CD4-positive, alpha-beta T cell treated with Interleukin-6 for 4 hours (primary cell): Measurements from ENCODE around the gene SMARCAL1.

Experiments used
- DNase-seq: peaks from one replicate; pipeline ENCODE4 v3.0.0-alpha.2; 2020; ENCODE audit warnings: mixed read lengths

Gene SMARCAL1

DNA sequence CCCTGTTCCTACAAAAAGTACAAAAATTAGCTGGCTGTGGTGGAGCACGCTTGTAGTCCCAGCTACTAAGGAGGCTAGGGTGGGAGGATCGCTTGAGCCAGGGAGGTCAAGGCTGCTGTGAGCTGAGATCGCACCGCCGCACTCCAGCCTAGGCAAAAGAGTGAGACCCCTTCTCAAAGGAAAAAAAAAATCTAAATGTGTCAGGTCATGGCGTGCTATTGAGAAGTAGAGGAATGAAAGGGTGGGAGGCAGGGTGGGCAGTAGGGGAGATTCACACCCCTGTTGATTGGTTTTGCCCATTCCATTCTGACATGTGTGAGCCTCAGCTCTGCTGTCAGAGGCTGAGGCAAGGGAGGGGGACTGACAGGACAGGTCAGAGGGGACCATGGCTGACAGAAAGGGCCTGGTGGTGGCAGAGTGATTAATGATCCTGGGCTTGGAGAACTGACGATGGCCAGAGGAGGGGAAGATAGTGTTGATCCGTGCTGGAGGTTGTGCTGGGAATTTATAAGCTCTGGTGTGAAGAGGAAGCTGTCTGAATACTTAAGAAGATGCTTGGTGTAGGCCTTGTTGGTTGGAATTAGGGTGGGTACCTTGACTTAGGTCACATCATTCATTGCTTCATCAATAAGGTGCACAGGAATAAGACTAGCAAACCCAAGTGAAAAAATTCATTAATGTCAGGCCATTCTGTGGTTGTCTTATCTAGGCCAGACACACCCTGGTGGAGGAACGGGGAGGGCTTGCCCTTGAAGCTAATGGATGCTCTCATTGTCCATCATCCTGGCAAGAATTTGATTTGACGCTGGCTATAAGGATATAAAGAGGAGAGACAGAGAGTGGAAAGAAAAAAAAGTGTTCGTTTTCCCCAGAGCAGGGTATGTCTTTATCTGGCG lies 19.1 kb upstream of the SMARCAL1 start:
- DNase-seq: no peak

DNA sequence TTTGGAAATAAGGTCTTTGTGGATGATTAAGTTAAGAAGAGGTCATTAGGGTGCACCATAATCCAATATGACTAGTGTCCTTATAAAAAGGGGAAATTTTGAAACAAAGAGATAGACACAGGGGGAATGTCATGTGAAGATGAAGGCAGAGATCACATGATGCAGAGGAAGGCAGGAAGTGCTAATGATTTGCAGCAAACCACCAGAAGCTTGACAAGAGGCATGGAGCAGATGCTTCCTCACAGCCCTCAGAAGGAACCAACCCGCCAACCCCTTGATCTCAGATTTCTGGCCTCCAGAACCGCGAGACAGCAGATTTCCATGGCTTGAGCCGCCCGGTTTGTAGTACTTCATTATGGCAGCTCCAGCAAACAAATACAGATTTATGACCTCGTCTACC lies 17.4 kb upstream of the SMARCAL1 start:
- no peak for DNase-seq

DNA sequence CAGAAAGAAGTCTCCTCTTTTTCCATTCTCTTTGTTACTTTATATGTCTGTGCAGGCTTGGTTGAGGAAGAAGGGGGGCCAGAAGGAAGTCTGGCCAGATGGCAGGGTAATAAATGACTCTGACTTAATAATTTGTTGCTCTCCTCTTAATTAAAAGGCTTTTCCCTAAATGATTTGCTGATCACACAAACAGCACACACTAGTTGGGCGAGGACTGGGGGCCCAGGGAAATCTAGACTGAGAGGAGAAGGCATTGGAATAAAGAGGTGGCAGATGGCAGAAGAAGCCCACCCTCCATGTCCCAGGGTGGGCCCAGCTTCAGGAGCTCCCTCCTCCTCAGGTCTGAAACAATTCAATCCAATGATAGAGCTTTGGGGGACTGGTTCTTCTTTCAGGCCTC lies 12.7 kb upstream of the SMARCAL1 start:
- no peak for DNase-seq

DNA sequence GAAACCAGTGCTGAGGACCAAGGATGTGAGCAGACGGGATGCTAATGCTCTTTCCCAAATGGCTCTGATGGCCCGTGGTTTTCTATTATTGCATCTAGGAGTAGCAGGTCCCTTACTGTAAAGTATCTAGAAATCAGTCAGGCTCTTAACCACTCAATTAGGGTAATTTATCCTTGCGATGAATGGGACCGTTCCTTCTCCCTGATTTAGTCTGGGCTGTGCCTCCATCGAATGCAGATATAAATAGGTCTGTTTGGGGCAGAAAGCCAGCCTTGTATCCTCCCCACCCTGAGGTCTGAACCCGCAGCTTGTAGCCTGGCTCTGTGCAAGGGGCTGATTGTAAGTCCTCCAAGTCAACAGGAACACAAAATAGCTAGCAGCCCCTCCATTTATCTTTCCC lies 9.5 kb upstream of the SMARCAL1 start:
- no peak for DNase-seq

GRCh38 chr2:216404010-216404618 lies 8.2 kb upstream of the SMARCAL1 start:
- DNase-seq: peak; percentile 59

- no peak for DNase-seq
Observed at GRCh38 chr2:216405588-216405987, 6.7 kb upstream of the SMARCAL1 start.

GRCh38 chr2:216406826-216407225 lies 5.5 kb upstream of the SMARCAL1 start:
- DNase-seq: no peak

DNA sequence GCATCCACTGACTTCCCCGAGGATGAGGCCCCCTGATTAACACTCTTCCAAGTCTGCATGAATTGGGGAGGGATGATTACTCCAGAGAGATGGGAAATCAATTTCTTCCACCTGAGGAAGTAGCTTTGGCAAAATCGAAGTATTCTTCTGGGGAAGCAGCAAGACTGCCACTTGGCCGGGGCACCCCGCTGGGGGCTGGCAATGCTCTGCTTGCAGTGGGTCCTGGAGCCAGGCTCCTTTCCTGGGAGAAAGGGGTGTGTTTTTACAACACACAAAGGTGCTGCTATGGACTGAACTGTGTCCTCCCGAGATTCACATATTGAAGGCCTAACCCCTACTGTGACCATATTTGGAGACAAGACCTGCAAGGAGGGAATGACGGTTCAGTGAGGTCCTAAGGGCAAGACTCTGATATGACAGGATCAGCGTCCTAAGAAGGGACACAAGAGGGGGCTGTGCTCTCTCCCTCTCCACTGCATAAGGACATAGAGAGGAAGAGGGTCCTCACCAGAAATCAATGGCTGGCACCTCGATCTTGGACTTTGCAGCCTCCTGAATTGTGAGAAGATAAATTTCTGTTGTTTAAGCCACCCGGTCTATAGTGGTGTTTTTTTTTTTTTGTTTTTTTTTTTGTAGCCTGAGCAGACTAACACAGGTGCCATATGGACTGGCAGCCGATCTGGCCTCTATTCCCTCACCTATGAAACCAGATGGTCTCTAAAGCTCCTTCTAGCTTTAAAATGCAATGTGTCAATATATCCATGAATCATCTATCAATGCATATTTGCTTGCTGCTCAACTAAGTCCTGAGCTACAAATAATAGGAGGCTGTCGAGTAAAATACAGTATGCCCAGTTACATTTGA lies 3.6 kb upstream of the SMARCAL1 start:
- no peak for DNase-seq

GRCh38 chr2:216410550-216410949 lies 1.7 kb upstream of the SMARCAL1 start:
- no peak for DNase-seq

- DNase-seq: no peak
Observed at GRCh38 chr2:216413882-216414281, 1.6 kb downstream of the SMARCAL1 start.

GRCh38 chr2:216414772-216415319 lies 2.6 kb downstream of the SMARCAL1 start:
- no peak for DNase-seq

DNA sequence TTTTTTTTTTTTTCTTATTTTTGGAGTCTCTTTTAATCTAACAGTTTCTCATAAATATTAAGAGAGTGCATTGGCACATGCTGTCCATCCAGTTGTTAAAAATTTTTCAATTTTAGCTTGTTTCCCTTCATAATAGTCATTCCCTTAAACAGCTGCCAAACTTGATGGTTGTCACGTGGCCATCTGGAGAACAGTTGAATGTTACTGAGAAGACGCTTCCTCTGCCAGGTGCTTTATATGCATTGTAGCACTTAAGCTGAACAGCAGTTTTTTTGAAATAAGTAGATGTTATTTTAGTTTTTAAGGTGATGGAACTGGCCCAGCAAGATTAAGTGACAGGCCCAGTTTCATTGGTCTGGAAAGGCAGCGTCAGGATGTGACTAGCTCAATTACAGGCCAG lies 3.3 kb downstream of the SMARCAL1 start:
- no peak for DNase-seq

GRCh38 chr2:216416571-216417307 lies 4.5 kb downstream of the SMARCAL1 start:
- DNase-seq: no peak

DNA sequence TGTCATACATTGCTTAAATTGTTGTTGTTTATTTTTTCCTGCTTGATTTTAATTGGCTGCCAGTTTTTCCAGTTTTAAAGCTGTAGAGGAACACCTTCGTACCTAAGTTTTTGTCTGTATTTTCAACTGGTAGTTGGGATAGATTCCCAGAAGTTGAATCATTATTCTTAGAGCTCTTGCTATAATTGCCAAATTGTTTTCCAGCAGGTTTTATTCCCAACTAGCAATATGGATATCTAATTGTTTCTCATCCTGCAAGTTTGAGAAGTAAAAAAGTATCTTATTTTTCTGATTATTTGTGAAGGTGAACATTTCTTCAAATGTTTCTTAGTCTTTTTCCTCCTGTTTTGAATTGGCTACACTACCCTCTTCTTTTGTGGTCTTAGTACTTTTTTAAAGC lies 6.7 kb downstream of the SMARCAL1 start:
- no peak for DNase-seq

DNA sequence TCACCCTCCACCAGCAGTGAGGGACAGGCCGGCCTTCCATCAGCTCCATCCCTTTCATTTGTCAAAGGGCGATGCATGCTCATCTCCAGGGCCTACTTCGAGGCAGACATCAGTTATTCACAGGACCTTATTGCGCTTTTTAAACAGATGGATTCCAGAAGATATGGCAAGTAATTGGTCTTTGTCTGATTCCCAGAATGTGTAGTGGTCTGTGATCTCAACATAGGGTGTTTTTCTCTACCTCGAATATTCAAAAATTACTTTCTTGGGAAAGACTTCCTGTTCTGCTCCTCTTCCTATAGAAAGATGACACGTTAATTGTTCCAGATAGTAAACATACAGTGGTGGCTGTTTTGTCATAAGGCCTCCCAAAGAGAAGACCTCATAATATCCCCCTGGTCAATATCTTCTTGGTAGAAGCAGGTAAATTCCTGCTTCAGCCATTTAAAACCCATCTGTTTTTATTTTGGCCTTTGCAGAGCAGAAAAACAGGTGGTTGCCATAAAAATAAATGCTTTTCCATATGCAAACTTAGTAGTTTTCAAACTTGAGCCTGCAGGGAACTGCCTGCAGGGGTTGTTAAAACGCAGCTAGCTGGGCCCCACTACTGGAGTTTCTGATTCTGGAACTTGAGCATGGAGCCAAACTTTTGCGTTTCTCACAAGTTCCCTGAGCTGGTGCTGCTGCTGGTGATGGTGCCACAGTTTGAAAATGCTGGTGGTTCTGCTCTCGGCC lies 8.2 kb downstream of the SMARCAL1 start:
- no peak for DNase-seq

DNA sequence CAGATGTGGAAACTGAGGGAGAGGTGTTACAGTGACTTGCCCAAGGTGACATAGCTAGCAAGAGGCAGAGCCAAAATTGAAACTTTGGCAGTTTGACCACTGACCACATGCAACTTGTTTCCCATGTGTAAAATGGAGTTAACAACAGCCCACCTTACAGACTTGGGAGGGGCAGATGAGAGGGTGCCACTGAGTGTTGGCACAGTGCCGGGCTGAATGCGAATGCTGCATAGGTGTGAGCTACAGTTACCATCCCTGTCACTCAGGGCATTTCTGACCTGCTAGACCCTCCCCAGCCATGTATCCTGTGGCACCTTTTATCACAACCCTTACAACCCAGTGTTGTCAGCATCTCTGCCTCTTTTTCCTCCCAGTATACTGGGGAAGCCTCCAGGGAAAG lies 10.8 kb downstream of the SMARCAL1 start:
- DNase-seq: no peak

DNA sequence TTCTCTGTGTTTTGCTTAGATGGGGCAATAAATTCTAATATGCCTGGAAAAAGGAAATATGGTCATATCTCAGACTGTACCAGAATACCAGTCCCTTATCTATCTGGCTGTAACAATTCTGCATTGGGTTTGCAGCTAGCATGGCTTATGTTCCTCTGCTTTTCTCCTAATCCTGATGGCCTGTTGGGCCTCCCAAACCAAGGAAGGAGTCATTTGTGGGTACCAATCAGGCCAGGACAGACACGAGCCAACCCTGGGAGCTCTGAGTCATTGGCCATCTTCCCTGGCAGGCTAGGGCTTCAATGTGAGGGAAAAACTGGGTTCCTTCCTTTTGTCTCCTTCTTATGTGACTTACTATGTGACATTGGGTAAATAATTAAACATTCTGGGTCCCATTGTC lies 12.0 kb downstream of the SMARCAL1 start:
- no peak for DNase-seq

DNA sequence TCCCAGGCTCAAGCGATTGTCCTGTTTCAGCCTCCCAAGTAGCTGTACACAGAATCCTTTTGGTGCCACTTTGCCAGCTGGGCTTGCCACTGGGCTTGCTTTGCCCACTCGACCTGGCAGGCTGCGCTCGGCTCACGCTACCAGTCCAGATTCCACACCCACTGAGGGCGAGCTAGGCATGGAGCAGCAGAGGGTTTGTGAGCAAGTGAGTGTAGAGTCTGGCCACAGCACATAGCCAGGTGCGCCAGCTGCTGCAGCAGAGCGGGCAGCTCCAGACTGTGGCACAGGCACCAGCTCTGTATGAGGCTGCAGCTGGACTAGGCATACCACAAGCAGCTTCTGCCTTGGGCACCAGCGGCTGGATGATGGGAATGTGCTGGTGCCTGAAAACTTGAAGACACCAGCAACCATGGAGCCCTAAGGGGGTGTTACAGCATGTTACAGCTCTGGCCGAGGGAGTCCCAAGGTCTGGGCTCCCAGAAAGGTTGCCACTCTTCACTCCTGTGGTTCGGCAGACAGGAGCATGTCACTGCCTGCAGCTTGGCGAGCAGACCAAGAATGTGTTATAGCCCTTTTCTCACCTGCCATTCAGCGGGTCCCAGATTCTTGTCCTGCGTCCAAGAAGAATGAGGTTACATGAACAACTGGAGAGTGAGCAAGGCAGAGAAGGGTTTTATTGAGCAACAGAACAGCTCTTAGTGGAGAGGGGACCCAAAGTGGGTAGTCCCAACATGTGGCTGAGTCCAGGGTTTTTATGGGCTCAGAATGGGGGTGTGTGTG lies 12.9 kb downstream of the SMARCAL1 start:
- no peak for DNase-seq

GRCh38 chr2:216426166-216426777 lies 14.0 kb downstream of the SMARCAL1 start:
- no peak for DNase-seq

GRCh38 chr2:216426938-216427337 lies 14.7 kb downstream of the SMARCAL1 start:
- DNase-seq: no peak
